GM23338 (cell line): ENCODE data around the gene REC8.

Source experiments
- CREB1 ChIP-seq: fragments of 250-450 bp; sonication (Bioruptor Pico); IDR thresholded peaks from 2 replicates; pipeline ENCODE4 v1.5.0; 2020; ENCODE audit warnings: low read depth, mild to moderate bottlenecking, moderate library complexity
- CTCF ChIP-seq, 2 experiments: fragments of 200-600 bp in 1 of 2; sonication (generic) in 1 of 2; conservative IDR thresholded peaks; 2 replicates each; pipeline versions ENCODE4 v1.5.1 to v1.6.1; 2016 to 2017; ENCODE audit warnings: antibody characterized with exemption in 2 of 2, low read depth in 2 of 2, mild to moderate bottlenecking in 2 of 2, moderate library complexity in 1 of 2
- ETS1 ChIP-seq: IDR thresholded peaks from 2 replicates; pipeline ENCODE4 v1.6.1; 2016; ENCODE audit warnings: antibody characterized with exemption
- EZH2 ChIP-seq: fragments of 200-600 bp; sonication (generic); IDR thresholded peaks from one replicate; pipeline ENCODE4 v1.8.0; 2017; ENCODE audit warnings: antibody characterized with exemption, mild to moderate bottlenecking, low read depth; ENCODE audit not compliant: unreplicated experiment
- EZH2phosphoT487 ChIP-seq: fragments of 200-600 bp; sonication (generic); IDR thresholded peaks from one replicate; pipeline ENCODE4 v1.8.1; 2018; ENCODE audit warnings: antibody characterized with exemption; ENCODE audit not compliant: unreplicated experiment
- JUNB ChIP-seq: IDR thresholded peaks from one replicate; pipeline ENCODE4 v1.6.1; 2016; ENCODE audit warnings: antibody characterized with exemption; ENCODE audit not compliant: unreplicated experiment
- POLR2AphosphoS5 ChIP-seq: IDR thresholded peaks from 2 replicates; pipeline ENCODE4 v1.6.1; 2016; ENCODE audit warnings: antibody characterized with exemption, low read depth
- STAT1 ChIP-seq: IDR thresholded peaks from one replicate; pipeline ENCODE4 v1.6.1; 2016; ENCODE audit warnings: antibody characterized with exemption; ENCODE audit not compliant: unreplicated experiment
- ZNF114 ChIP-seq: fragments of 250-450 bp; sonication (Bioruptor Pico); IDR thresholded peaks from 2 replicates; pipeline ENCODE4 v1.5.0; 2020; ENCODE audit warnings: mild to moderate bottlenecking, moderate library complexity
- ZNF331 ChIP-seq: fragments of 250-450 bp; sonication (Bioruptor Pico); IDR thresholded peaks from 2 replicates; pipeline ENCODE4 v1.5.0; 2020; ENCODE audit warnings: low read depth, mild to moderate bottlenecking, moderate library complexity
- TF ChIP-seq, protein P1 (sequence below): IDR thresholded peaks from one replicate; pipeline ENCODE4 v1.6.1; 2018; ENCODE audit warnings: antibody characterized with exemption; ENCODE audit not compliant: unreplicated experiment
- TF ChIP-seq, protein P2 (sequence below): fragments of 250-450 bp; sonication (Bioruptor Pico); IDR thresholded peaks from 2 replicates; pipeline ENCODE4 v1.5.0; 2020; ENCODE audit warnings: mild to moderate bottlenecking, moderate library complexity

- no peak for TF ChIP-seq POLR2AphosphoS5
- TF ChIP-seq, protein P1, sequence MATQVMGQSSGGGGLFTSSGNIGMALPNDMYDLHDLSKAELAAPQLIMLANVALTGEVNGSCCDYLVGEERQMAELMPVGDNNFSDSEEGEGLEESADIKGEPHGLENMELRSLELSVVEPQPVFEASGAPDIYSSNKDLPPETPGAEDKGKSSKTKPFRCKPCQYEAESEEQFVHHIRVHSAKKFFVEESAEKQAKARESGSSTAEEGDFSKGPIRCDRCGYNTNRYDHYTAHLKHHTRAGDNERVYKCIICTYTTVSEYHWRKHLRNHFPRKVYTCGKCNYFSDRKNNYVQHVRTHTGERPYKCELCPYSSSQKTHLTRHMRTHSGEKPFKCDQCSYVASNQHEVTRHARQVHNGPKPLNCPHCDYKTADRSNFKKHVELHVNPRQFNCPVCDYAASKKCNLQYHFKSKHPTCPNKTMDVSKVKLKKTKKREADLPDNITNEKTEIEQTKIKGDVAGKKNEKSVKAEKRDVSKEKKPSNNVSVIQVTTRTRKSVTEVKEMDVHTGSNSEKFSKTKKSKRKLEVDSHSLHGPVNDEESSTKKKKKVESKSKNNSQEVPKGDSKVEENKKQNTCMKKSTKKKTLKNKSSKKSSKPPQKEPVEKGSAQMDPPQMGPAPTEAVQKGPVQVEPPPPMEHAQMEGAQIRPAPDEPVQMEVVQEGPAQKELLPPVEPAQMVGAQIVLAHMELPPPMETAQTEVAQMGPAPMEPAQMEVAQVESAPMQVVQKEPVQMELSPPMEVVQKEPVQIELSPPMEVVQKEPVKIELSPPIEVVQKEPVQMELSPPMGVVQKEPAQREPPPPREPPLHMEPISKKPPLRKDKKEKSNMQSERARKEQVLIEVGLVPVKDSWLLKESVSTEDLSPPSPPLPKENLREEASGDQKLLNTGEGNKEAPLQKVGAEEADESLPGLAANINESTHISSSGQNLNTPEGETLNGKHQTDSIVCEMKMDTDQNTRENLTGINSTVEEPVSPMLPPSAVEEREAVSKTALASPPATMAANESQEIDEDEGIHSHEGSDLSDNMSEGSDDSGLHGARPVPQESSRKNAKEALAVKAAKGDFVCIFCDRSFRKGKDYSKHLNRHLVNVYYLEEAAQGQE, result no peak
- TF ChIP-seq CTCF (conservative IDR thresholded peaks at IDR 0.05; ENCODE audit: low read depth in 2 of 2), result no peak
- TF ChIP-seq EZH2phosphoT487, result no peak
- TF ChIP-seq STAT1, result no peak
- no peak for TF ChIP-seq EZH2
- TF ChIP-seq CREB1 (CRISPR knock-in tag), result no peak
- TF ChIP-seq JUNB, result no peak
- TF ChIP-seq ETS1, result no peak
- TF ChIP-seq ZNF331 (CRISPR knock-in tag), result no peak
- no peak for TF ChIP-seq ZNF114 (CRISPR knock-in tag)
- TF ChIP-seq, protein P2, sequence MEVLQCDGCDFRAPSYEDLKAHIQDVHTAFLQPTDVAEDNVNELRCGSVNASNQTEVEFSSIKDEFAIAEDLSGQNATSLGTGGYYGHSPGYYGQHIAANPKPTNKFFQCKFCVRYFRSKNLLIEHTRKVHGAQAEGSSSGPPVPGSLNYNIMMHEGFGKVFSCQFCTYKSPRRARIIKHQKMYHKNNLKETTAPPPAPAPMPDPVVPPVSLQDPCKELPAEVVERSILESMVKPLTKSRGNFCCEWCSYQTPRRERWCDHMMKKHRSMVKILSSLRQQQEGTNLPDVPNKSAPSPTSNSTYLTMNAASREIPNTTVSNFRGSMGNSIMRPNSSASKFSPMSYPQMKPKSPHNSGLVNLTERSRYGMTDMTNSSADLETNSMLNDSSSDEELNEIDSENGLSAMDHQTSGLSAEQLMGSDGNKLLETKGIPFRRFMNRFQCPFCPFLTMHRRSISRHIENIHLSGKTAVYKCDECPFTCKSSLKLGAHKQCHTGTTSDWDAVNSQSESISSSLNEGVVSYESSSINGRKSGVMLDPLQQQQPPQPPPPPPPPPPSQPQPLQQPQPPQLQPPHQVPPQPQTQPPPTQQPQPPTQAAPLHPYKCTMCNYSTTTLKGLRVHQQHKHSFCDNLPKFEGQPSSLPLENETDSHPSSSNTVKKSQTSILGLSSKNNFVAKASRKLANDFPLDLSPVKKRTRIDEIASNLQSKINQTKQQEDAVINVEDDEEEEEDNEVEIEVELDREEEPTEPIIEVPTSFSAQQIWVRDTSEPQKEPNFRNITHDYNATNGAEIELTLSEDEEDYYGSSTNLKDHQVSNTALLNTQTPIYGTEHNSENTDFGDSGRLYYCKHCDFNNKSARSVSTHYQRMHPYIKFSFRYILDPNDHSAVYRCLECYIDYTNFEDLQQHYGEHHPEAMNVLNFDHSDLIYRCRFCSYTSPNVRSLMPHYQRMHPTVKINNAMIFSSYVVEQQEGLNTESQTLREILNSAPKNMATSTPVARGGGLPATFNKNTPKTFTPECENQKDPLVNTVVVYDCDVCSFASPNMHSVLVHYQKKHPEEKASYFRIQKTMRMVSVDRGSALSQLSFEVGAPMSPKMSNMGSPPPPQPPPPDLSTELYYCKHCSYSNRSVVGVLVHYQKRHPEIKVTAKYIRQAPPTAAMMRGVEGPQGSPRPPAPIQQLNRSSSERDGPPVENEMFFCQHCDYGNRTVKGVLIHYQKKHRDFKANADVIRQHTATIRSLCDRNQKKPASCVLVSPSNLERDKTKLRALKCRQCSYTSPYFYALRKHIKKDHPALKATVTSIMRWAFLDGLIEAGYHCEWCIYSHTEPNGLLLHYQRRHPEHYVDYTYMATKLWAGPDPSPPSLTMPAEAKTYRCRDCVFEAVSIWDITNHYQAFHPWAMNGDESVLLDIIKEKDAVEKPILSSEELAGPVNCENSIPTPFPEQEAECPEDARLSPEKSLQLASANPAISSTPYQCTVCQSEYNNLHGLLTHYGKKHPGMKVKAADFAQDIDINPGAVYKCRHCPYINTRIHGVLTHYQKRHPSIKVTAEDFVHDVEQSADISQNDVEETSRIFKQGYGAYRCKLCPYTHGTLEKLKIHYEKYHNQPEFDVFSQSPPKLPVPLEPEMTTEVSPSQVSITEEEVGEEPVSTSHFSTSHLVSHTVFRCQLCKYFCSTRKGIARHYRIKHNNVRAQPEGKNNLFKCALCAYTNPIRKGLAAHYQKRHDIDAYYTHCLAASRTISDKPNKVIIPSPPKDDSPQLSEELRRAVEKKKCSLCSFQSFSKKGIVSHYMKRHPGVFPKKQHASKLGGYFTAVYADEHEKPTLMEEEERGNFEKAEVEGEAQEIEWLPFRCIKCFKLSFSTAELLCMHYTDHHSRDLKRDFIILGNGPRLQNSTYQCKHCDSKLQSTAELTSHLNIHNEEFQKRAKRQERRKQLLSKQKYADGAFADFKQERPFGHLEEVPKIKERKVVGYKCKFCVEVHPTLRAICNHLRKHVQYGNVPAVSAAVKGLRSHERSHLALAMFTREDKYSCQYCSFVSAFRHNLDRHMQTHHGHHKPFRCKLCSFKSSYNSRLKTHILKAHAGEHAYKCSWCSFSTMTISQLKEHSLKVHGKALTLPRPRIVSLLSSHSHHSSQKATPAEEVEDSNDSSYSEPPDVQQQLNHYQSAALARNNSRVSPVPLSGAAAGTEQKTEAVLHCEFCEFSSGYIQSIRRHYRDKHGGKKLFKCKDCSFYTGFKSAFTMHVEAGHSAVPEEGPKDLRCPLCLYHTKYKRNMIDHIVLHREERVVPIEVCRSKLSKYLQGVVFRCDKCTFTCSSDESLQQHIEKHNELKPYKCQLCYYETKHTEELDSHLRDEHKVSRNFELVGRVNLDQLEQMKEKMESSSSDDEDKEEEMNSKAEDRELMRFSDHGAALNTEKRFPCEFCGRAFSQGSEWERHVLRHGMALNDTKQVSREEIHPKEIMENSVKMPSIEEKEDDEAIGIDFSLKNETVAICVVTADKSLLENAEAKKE, result no peak
These were observed 22.9 kb downstream of the REC8 start for GRCh38 chr14:24194873-24195185.
